T-cell (primary cell): ENCODE data around the gene GRAP2. TPM values are rescaled to one million over a fixed set of nuclear protein-coding genes. Genes with fewer than 3 reads are reported as not detected.

Experiments
- ATAC-seq, 4 experiments: fragments of 200-7000 bp in 3 of 4; fragments of 150-1000 bp in 1 of 4; cut with Tn5 transposase; replicated peaks in 1 of 4; 1 replicate in 3 of 4; 2 replicates in 1 of 4; pipeline ENCODE4 v1.10.0; 2021; ENCODE audit warnings: moderate library complexity in 3 of 4, mild to moderate bottlenecking in 2 of 4, moderate number of reproducible peaks in 1 of 4
- CTCF ChIA-PET, 2 donors: fragments of 300-600 bp; sonication (Branson Sonifier 250); formaldehyde crosslinking; loops; one replicate each; lab custom pipeline; 2022; ENCODE audit warnings: antibody characterized with exemption in 2 of 2; lab: Charles Lee
- POLR2A ChIA-PET, 2 donors: fragments of 300-600 bp; sonication (Branson Sonifier 250); formaldehyde crosslinking; loops; one replicate each; lab custom pipeline; 2022; ENCODE audit warnings: antibody characterized with exemption in 2 of 2; lab: Charles Lee
- DNase-seq, 35 experiments: peaks; one replicate each; pipeline versions ENCODE4 v3.0.0 to v3.0.0-alpha.2; 2013 to 2023
- H3K27ac ChIP-seq: one replicate; pipeline ENCODE4 v1.5.1; 2013; ENCODE audit warnings: low read length
- H3K27me3 ChIP-seq, 2 experiments: replicated peaks in 1 of 2; 1 replicate in 1 of 2; 2 replicates in 1 of 2; pipeline versions ENCODE4 v1.6.1 to v1.7.0; 2013; ENCODE audit warnings: low read length in 1 of 2, mixed read lengths in 1 of 2; ENCODE audit not compliant: control insufficient read depth in 2 of 2, insufficient read depth in 2 of 2; ENCODE audit errors: extremely low read depth in 1 of 2
- H3K36me3 ChIP-seq, 2 donors: 1 replicate in 1 of 2; 2 replicates in 1 of 2; pipeline versions ENCODE4 v1.6.1 to v1.7.0; 2013; ENCODE audit warnings: low read length in 1 of 2; ENCODE audit not compliant: control insufficient read depth in 2 of 2, insufficient read depth in 1 of 2; ENCODE audit errors: extremely low read depth in 1 of 2
- H3K4me1 ChIP-seq, 2 experiments: 1 replicate in 1 of 2; 2 replicates in 1 of 2; pipeline versions ENCODE4 v1.6.1 to v1.7.0; 2013; ENCODE audit warnings: low read length in 2 of 2, mixed read lengths in 1 of 2; ENCODE audit not compliant: insufficient read depth in 2 of 2, control insufficient read depth in 1 of 2; ENCODE audit errors: extremely low read depth in 1 of 2
- H3K4me3 ChIP-seq, 2 donors: 1 replicate in 1 of 2; 2 replicates in 1 of 2; pipeline versions ENCODE4 v1.5.1 to v1.7.0; 2013; ENCODE audit warnings: mild to moderate bottlenecking in 2 of 2, low read length in 1 of 2, moderate library complexity in 1 of 2; ENCODE audit not compliant: control insufficient read depth in 1 of 2; ENCODE audit errors: extremely low read depth in 1 of 2
- H3K9me3 ChIP-seq: 2 replicates; pipeline ENCODE4 v1.7.0; 2013
- H3K27ac Mint-ChIP-seq, 2 donors: one replicate each; pipeline ENCODE4 v1.8.0; 2020 to 2021; ENCODE audit warnings: mild to moderate bottlenecking in 2 of 2, mixed read lengths in 2 of 2
- H3K27me3 Mint-ChIP-seq, 2 donors: one replicate each; pipeline ENCODE4 v1.8.0; 2021 to 2022; ENCODE audit warnings: mixed read lengths in 2 of 2
- H3K36me3 Mint-ChIP-seq: one replicate; pipeline ENCODE4 v1.8.0; 2021; ENCODE audit warnings: mixed read lengths
- H3K4me1 Mint-ChIP-seq, 3 donors: one replicate each; pipeline ENCODE4 v1.8.0; 2020 to 2022; ENCODE audit warnings: mixed read lengths in 3 of 3, mild to moderate bottlenecking in 1 of 3
- H3K4me3 Mint-ChIP-seq, 3 donors: one replicate each; pipeline ENCODE4 v1.8.0; 2020 to 2022; ENCODE audit warnings: mild to moderate bottlenecking in 3 of 3, mixed read lengths in 3 of 3, moderate library complexity in 3 of 3
- H3K9me3 Mint-ChIP-seq, 3 donors: one replicate each; pipeline ENCODE4 v1.8.0; 2020 to 2022; ENCODE audit warnings: mixed read lengths in 3 of 3
- whole genome bisulfite sequencing: methylation state at CpG from one replicate; pipeline ENCODE4 v1.1.5; 2013; ENCODE audit warnings: missing lambda C conversion rate; ENCODE audit not compliant: insufficient coverage; 5-methylcytosine and 5-hydroxymethylcytosine counted together
- total RNA-seq, 35 experiments: library from RNA in 6 of 35; stranded (reverse) in 6 of 35; fragments of 120-200 nt in 1 of 35; gene quantifications; one replicate each; pipeline versions ENCODE4 v1.2.1 to v1.2.4 and lab custom pipeline; 2013 to 2026

Gene GRAP2
- total RNA-seq, 5 donors from 2014 or later (not counting 1 experiment from before 2014, with no cell fraction given): 138 to 199 (median 157) TPM

DNA sequence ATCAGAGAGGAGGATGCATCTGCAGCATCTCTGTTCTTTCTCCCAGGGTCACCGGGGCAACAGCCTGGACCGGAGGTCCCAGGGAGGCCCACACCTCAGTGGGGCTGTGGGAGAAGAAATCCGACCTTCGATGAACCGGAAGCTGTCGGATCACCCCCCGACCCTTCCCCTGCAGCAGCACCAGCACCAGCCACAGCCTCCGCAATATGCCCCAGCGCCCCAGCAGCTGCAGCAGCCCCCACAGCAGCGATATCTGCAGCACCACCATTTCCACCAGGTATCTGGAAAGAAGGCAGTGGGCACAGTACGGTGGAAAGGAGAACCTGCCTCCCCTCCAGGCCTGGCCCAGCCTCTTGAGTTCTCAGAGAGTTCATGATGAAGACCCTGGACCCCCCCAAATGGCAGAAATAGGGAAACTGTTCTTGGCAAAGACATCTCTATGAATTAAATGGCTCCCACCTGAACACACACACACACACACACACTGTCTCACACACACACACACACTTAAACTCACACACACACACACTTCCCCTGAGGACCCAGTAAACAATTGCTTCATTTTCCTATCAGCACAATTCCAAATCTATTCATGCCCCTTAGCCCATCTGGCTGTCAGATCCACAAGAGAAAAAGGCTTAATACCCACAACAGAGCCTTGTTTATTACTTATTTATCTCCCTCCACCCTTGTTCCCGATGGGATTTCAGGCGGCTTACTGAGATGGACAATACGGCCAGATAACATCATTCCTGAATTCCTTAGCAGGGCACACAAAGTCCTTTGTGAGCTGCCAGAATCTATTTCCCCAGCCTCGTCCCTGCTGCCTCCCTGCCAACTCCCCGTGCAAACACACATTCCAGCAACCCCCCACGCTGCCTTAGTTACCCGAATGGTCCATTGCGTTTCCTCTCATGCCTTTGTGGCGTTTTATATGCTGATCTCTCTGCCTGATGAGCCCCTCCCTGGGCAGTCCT, 67.4 kb downstream of the GRAP2 start:
- Mint-ChIP-seq H3K27ac (peak overlapping the region; percentile 45 to 48), H3K4me3 (no peak overlapping the region), H3K4me1 (peaks cover 4 to 17% (median 11%) of the 10 kb centered on the region in 3 donors), H3K36me3 (peaks cover 88% of the 10 kb centered on the region), H3K27me3 (no peaks in the 10 kb centered on the region), H3K9me3 (no peaks in the 10 kb centered on the region)
- no peak for DNase-seq
- ATAC-seq: no peak
- WGBS: 89% methylated on average over 12 of the region's 20 CpGs
- Histone ChIP-seq H3K4me1 (no peaks in the 10 kb centered on the region), H3K27me3 (no peaks in the 10 kb centered on the region), H3K36me3 (peaks cover 33 to 99% of the 10 kb centered on the region in 2 donors), H3K4me3 (no peak overlapping the region), H3K9me3 (no peaks in the 10 kb centered on the region), H3K27ac (no peak overlapping the region)
- ChIA-PET POLR2A (interaction anchor here in 1 of 2 donors (0.6 kb wide), 1 partner anchor 320 kb away, joined by 3 read pairs; no protein-coding TSS in a partner anchor), CTCF (interaction anchor here in 1 of 2 donors (0.6 kb wide), 1 partner anchor 15 kb away, joined by 3 read pairs; no protein-coding TSS in a partner anchor)

DNA sequence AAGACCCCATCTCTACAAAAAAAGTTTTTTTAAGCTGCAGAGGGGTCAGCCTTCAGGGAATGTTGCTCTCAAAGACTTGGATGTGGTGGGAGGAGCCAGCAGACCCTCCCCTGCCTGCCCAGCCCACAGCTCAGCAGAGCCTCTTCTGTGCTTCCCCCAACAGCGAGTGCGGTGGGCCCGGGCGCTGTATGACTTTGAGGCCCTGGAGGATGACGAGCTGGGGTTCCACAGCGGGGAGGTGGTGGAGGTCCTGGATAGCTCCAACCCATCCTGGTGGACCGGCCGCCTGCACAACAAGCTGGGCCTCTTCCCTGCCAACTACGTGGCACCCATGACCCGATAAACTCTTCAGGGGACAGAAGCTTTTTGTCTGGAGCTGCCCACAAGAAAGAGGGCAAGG, 69.9 kb downstream of the GRAP2 start:
- ATAC-seq (no peak), DNase-seq (no peak)
- Mint-ChIP-seq H3K27ac (peak overlapping the region in 1 of 2 donors; percentile 36), H3K9me3 (no peaks in the 10 kb centered on the region), H3K4me3 (no peak overlapping the region), H3K27me3 (no peaks in the 10 kb centered on the region), H3K4me1 (peaks cover 0 to 16% (median 2%) of the 10 kb centered on the region in 3 donors), H3K36me3 (peaks cover 82% of the 10 kb centered on the region)
- WGBS: 91% methylated on average over 6 of the region's 10 CpGs
- H3K27ac ChIP-seq: peak overlapping the region; percentile 22
- no peak overlapping the region for H3K4me3 ChIP-seq
- no peaks in the 10 kb centered on the region for H3K27me3 ChIP-seq
- no peaks in the 10 kb centered on the region for H3K4me1 ChIP-seq
- peaks cover 38 to 92% of the 10 kb centered on the region in 2 donors for H3K36me3 ChIP-seq
- no peaks in the 10 kb centered on the region for H3K9me3 ChIP-seq
- CTCF ChIA-PET: no interaction called here
- POLR2A ChIA-PET: no interaction called here

DNA sequence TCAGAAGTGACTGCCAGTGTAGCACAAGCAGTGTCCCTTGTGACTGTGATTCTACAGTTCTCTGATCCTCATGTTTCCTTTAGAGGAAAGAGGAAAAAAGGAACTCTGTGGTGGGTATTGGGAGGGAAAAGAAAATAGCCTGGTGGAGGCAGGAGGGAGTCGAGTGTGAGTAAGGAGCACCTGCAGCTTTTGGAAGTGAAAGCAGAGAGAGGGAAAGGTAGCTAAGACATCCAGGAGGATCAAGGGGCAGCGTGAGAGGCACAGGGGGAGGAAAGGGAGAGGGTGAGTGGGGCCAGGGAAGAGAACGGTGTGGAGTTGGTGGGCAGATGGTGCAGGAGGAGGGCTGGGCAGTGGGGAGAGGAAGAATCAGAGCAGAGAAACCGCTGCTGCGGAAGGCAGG, 71.8 kb downstream of the GRAP2 start:
- Mint-ChIP-seq H3K4me1 (peaks cover 0 to 16% (median 0%) of the 10 kb centered on the region in 3 donors), H3K27me3 (no peaks in the 10 kb centered on the region), H3K36me3 (peaks cover 73% of the 10 kb centered on the region), H3K27ac (peak overlapping the region; percentile 39 to 80), H3K9me3 (no peaks in the 10 kb centered on the region), H3K4me3 (no peak overlapping the region)
- H3K4me1 ChIP-seq: no peaks in the 10 kb centered on the region
- H3K36me3 ChIP-seq: peaks cover 32 to 82% of the 10 kb centered on the region in 2 donors
- no peak for ATAC-seq
- ChIA-PET POLR2A (interaction anchor here in 1 of 2 donors (0.6 kb wide), 1 partner anchor 20 kb away, joined by 3 read pairs; no protein-coding TSS in a partner anchor), CTCF (interaction anchor here in 1 of 2 donors (0.8 kb wide), 1 partner anchor 31 kb away, joined by 4 read pairs; no protein-coding TSS in a partner anchor)
- H3K9me3 ChIP-seq: no peaks in the 10 kb centered on the region
- H3K27me3 ChIP-seq: no peaks in the 10 kb centered on the region
- H3K27ac ChIP-seq: no peak overlapping the region
- 90% methylated on average over 4 of the region's 5 CpGs for WGBS
- H3K4me3 ChIP-seq: no peak overlapping the region
- DNase-seq: no peak

DNA sequence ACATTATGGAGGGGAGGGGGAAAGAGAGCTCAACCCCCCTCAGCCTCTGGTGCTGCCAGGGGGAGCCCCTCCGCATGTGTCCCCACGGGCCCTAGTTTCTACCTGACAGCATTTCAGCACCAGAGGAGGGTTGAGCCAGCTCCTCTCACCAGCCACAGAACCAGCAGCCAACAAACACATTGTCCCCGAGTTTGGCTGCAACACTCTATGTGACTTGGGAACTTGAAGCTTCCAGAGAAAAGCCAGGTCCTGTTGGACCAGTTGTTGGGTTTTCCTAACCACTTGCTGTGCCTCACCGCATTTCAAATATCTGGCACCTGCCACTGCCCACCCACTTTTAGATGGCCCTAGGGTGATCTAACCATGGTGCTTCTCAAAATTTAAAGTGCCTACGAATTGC, 72.8 kb downstream of the GRAP2 start:
- CTCF ChIA-PET: interaction anchor here in 1 of 2 donors (0.6 kb wide), 1 partner anchor 20 kb away, joined by 4 read pairs; no protein-coding TSS in a partner anchor
- no peak for ATAC-seq
- H3K27me3 Mint-ChIP-seq: no peaks in the 10 kb centered on the region
- peak overlapping the region in 1 of 2 donors; percentile 39 for H3K27ac Mint-ChIP-seq
- DNase-seq: no peak
- H3K27ac ChIP-seq: no peak overlapping the region
- peaks cover 32 to 72% of the 10 kb centered on the region in 2 donors for H3K36me3 ChIP-seq
- no peaks in the 10 kb centered on the region for H3K9me3 Mint-ChIP-seq
- peaks cover 65% of the 10 kb centered on the region for H3K36me3 Mint-ChIP-seq
- H3K9me3 ChIP-seq: no peaks in the 10 kb centered on the region
- H3K4me3 Mint-ChIP-seq: no peak overlapping the region
- WGBS: 77% methylated on average over 3 of the region's 5 CpGs
- H3K4me1 ChIP-seq: no peaks in the 10 kb centered on the region
- POLR2A ChIA-PET: interaction anchor here in 1 of 2 donors (0.5 kb wide), 2 partner anchors 20 to 53 kb away, joined by 3 to 7 read pairs; no protein-coding TSS in a partner anchor
- no peaks in the 10 kb centered on the region for H3K27me3 ChIP-seq
- H3K4me1 Mint-ChIP-seq: peaks cover 0 to 12% (median 2%) of the 10 kb centered on the region in 3 donors
- H3K4me3 ChIP-seq: no peak overlapping the region

DNA sequence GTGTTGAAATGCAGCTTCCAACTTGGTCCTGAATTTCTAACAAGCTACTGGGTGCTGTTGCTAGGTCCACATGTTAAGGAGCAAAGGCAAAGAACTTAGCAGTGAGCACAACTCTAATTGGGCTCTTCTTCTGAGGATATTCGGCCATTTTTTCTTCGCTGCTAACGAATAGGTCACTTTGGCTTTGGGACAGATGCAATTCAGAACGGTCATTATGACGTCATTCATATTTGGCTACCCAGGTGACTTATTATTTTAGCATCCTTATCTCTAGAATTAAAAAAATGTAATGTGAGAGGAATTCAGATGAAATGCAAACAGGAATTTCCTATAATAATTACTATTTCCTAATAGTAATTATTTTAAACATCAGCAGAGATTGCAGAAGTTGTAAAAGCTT, 73.2 kb downstream of the GRAP2 start:
- H3K4me3 Mint-ChIP-seq: no peak overlapping the region
- ChIA-PET POLR2A (interaction anchor here in 1 of 2 donors (0.5 to 0.6 kb wide), 2 partner anchors 190 to 421 kb away, joined by 3 to 7 read pairs; no protein-coding TSS in a partner anchor), CTCF (interaction anchor here in 1 of 2 donors (0.6 kb wide), 1 partner anchor 20 kb away, joined by 4 read pairs; no protein-coding TSS in a partner anchor)
- H3K36me3 Mint-ChIP-seq: peaks cover 61% of the 10 kb centered on the region
- H3K4me1 Mint-ChIP-seq: peaks cover 3 to 11% (median 5%) of the 10 kb centered on the region in 3 donors
- H3K36me3 ChIP-seq: peaks cover 32 to 67% of the 10 kb centered on the region in 2 donors
- H3K27me3 Mint-ChIP-seq: no peaks in the 10 kb centered on the region
- no peaks in the 10 kb centered on the region for H3K9me3 Mint-ChIP-seq
- peak overlapping the region in 1 of 2 donors; percentile 39 for H3K27ac Mint-ChIP-seq
- ATAC-seq: no peak
- no CpG with 5 or more reads among the region's 5 CpGs for WGBS
- H3K27me3 ChIP-seq: no peaks in the 10 kb centered on the region
- no peak overlapping the region for H3K27ac ChIP-seq
- H3K4me3 ChIP-seq: no peak overlapping the region
- DNase-seq: no peak
- H3K4me1 ChIP-seq: no peaks in the 10 kb centered on the region
- no peaks in the 10 kb centered on the region for H3K9me3 ChIP-seq

DNA sequence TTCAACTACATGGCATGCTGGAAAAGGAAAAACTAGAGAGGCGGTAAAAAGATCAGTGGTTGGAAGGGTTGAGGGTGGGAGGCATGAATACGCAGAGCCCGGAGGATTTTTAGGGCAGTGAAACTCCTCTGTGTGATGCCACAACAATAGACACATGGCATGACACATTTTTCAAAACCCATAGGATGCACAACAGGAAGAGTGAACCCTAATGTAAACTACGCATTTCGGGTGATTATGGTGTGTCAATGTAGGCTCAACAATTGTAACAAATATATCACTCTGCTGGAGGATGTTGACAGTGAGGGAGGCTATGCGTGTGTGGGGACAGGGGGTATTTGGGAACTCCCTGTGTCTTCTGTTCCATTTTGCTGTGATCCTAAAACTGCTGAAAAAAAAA, 78.2 kb downstream of the GRAP2 start:
- POLR2A ChIA-PET: no interaction called here

More for the DNA sequence above, 78.2 kb downstream of the GRAP2 start:
- Mint-ChIP-seq H3K27ac (peak overlapping the region; percentile 58 to 81), H3K4me3 (no peak overlapping the region), H3K36me3 (peaks cover 17% of the 10 kb centered on the region), H3K27me3 (no peaks in the 10 kb centered on the region), H3K9me3 (no peaks in the 10 kb centered on the region), H3K4me1 (peaks cover 28 to 33% (median 32%) of the 10 kb centered on the region in 3 donors)
- ATAC-seq (peak in 2 of 4 experiments; percentile 24 to 59), DNase-seq (no peak)
- peaks cover 11 to 12% of the 10 kb centered on the region in 2 experiments for H3K4me1 ChIP-seq
- no peaks in the 10 kb centered on the region for H3K27me3 ChIP-seq
- 80% methylated on average over 1 of the region's 6 CpGs for WGBS
- H3K9me3 ChIP-seq: no peaks in the 10 kb centered on the region
- no peak overlapping the region for H3K4me3 ChIP-seq
- no peak overlapping the region for H3K27ac ChIP-seq
- H3K36me3 ChIP-seq: peaks cover under 1 to 18% of the 10 kb centered on the region in 2 donors
- CTCF ChIA-PET: interaction anchor here in 1 of 2 donors (0.6 kb wide), 1 partner anchor 89 kb away, joined by 3 read pairs; no protein-coding TSS in a partner anchor
